HepG2 (cell line): ENCODE results near the gene HSPB6. TPM values are rescaled to one million over a fixed set of nuclear protein-coding genes. Genes with fewer than 3 reads are reported as not detected.

Experiments
- ATF1 ChIP-seq: IDR thresholded peaks from 2 replicates; pipeline ENCODE4 v1.6.1; 2016; ENCODE audit warnings: mild to moderate bottlenecking, control low read depth
- KDM5B ChIP-seq: sonication (generic); formaldehyde crosslinking; IDR thresholded peaks from 2 replicates; pipeline ENCODE4 v1.4.0; 2020; ENCODE audit warnings: missing genetic modification reagents, mild to moderate bottlenecking, borderline replicate concordance
- MXD4 ChIP-seq: IDR thresholded peaks from 2 replicates; pipeline ENCODE4 v1.6.1; 2016; ENCODE audit warnings: mild to moderate bottlenecking, missing biosample characterization, missing genetic modification reagents
- NFRKB ChIP-seq: fragments of 450-650 bp; IDR thresholded peaks from 2 replicates; pipeline ENCODE4 v1.6.1; 2017
- POLR2A ChIP-seq, 2 experiments: IDR thresholded peaks; 2 replicates each; pipeline ENCODE4 v1.6.1; 2011; ENCODE audit warnings: low read depth in 2 of 2, low read length in 2 of 2, mild to moderate bottlenecking in 1 of 2, moderate library complexity in 1 of 2; ENCODE audit not compliant: insufficient read depth in 1 of 2
- ZFAT ChIP-seq: sonication (generic); formaldehyde crosslinking; conservative IDR thresholded peaks from 2 replicates; pipeline ENCODE4 v1.8.1; 2023; ENCODE audit warnings: missing genetic modification reagents, inconsistent platforms
- ZKSCAN1 ChIP-seq: fragments of 150-350 bp; IDR thresholded peaks from 2 replicates; pipeline ENCODE4 v1.6.1; 2014; ENCODE audit warnings: low read length
- ZNF101 ChIP-seq: sonication (generic); formaldehyde crosslinking; IDR thresholded peaks from 2 replicates; pipeline ENCODE4 v1.4.0; 2020; ENCODE audit warnings: mild to moderate bottlenecking, low read depth, missing genetic modification reagents, borderline replicate concordance
- ZNF776 ChIP-seq: sonication (generic); formaldehyde crosslinking; IDR thresholded peaks from 2 replicates; pipeline ENCODE4 v1.4.0; 2020; ENCODE audit warnings: mild to moderate bottlenecking, missing genetic modification reagents
- polyA plus RNA-seq, 8 experiments: library from polyadenylated mRNA; depleted of rRNA in 3 of 8; stranded (reverse) in 7 of 8; unstranded in 1 of 8; fragments of >200 nt; fragmentation: Illumina TruSeq in 4 of 8; extraction: Trizol in 4 of 8; gene quantifications; 2 replicates each; pipeline versions ENCODE4 v1.2.1 to v1.2.3, GENCODE V29; 2011 to 2016; ENCODE audit warnings: low read depth in 4 of 8, missing spikeins in 1 of 8, mixed read lengths in 1 of 8; ENCODE audit not compliant: insufficient read depth in 1 of 8
- total RNA-seq, 5 experiments: library from RNA; depleted of rRNA; stranded (reverse); fragments of >200 nt; fragmentation: Illumina TruSeq; extraction: Trizol; gene quantifications; 2 replicates each; pipeline ENCODE4 v1.2.3, GENCODE V29; 2016; ENCODE audit warnings: low read depth in 1 of 5
- TF ChIP-seq, protein P1 (sequence below): sonication (generic); formaldehyde crosslinking; IDR thresholded peaks from 2 replicates; pipeline ENCODE4 v1.8.0; 2022; ENCODE audit warnings: mild to moderate bottlenecking, missing genetic modification reagents, borderline replicate concordance
- TF ChIP-seq, protein P2 (sequence below): sonication (generic); formaldehyde crosslinking; IDR thresholded peaks from 2 replicates; pipeline ENCODE4 v1.5.0; 2020; ENCODE audit warnings: missing genetic modification reagents, mild to moderate bottlenecking, borderline replicate concordance
- TF ChIP-seq, protein P3 (sequence below): sonication (generic); formaldehyde crosslinking; IDR thresholded peaks from 2 replicates; pipeline ENCODE4 v1.4.0; 2020; ENCODE audit warnings: mild to moderate bottlenecking, missing genetic modification reagents
- TF ChIP-seq, protein P4 (sequence below): sonication (generic); formaldehyde crosslinking; IDR thresholded peaks from 2 replicates; pipeline ENCODE4 v1.4.0; 2020; ENCODE audit warnings: missing genetic modification reagents, mild to moderate bottlenecking, borderline replicate concordance

Gene HSPB6
- total and polyA plus RNA-seq, 2 of the 13 experiments (the other 11 are each of a cell fraction or from before 2014, with no cell fraction given): 0.18 TPM; not detected in 1

DNA sequence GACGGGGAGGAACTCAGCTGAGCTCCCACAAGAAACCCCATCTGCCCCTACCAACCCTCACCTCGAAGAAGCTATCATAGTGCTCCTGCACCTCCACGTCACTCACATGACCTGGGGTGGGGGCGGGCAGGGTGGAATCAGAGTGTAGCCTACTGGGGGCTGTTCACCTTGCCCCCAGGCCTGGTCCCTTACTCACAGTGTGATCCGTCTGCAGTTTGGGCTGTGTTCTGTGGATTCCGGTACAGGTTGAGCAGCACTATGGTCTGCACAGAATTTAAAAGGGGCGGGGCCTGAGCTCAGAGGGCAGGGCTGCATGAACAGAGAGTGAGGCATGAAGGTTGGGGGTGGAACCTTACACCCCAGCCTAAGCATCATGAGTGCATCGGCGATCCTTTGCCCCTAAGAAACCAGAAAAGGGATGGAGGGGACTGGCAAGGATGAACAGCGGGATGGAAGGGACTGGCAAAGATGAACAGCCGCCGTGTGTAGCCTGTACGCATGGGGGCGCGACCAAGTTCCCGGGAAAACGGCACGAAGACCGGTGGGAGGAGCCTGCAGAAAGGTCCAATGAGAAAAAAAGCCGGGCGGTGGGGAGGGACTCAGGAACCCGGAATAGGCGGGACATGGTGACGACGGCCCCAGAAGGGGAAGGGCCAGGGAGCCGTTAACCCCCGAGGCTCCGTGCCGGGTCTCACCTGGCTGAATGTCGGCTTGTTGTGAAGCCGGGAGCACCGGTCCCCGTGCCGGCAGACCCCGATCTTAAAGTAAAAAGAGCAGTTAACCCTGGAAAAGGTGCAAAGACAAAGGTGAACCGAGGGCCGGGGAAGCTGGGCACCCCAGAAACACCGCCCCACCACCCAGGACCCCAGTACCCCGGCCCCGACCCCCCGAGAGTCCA lies 12.2 kb downstream of the HSPB6 start (continued):
- TF ChIP-seq, protein P1, sequence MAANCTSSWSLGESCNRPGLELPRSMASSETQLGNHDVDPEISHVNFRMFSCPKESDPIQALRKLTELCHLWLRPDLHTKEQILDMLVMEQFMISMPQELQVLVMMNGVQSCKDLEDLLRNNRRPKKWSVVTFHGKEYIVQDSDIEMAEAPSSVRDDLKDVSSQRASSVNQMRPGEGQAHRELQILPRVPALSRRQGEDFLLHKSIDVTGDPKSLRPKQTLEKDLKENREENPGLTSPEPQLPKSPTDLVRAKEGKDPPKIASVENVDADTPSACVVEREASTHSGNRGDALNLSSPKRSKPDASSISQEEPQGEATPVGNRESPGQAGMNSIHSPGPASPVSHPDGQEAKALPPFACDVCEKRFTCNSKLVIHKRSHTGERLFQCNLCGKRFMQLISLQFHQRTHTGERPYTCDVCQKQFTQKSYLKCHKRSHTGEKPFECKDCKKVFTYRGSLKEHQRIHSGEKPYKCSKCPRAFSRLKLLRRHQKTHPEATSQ (CRISPR knock-in tag): no peak
- TF ChIP-seq POLR2A (IDR thresholded peaks at IDR 0.05; ENCODE audit: insufficient read depth in 1 of 2, low read depth in 2 of 2, low read length in 2 of 2): peak in 1 of 2 experiments; percentile 52; a peak in 1 of 4 replicates
- peak; percentile 46; the same call in 1 of the 2 replicates for TF ChIP-seq MXD4 (CRISPR knock-in tag)
- no peak for TF ChIP-seq ZFAT (CRISPR knock-in tag)
- no peak for TF ChIP-seq NFRKB
- no peak for TF ChIP-seq ATF1
- TF ChIP-seq, protein P2, sequence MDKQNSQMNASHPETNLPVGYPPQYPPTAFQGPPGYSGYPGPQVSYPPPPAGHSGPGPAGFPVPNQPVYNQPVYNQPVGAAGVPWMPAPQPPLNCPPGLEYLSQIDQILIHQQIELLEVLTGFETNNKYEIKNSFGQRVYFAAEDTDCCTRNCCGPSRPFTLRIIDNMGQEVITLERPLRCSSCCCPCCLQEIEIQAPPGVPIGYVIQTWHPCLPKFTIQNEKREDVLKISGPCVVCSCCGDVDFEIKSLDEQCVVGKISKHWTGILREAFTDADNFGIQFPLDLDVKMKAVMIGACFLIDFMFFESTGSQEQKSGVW: no peak
- no peak for TF ChIP-seq ZKSCAN1
- TF ChIP-seq ZNF776 (CRISPR knock-in tag): no peak
- TF ChIP-seq, protein P3, sequence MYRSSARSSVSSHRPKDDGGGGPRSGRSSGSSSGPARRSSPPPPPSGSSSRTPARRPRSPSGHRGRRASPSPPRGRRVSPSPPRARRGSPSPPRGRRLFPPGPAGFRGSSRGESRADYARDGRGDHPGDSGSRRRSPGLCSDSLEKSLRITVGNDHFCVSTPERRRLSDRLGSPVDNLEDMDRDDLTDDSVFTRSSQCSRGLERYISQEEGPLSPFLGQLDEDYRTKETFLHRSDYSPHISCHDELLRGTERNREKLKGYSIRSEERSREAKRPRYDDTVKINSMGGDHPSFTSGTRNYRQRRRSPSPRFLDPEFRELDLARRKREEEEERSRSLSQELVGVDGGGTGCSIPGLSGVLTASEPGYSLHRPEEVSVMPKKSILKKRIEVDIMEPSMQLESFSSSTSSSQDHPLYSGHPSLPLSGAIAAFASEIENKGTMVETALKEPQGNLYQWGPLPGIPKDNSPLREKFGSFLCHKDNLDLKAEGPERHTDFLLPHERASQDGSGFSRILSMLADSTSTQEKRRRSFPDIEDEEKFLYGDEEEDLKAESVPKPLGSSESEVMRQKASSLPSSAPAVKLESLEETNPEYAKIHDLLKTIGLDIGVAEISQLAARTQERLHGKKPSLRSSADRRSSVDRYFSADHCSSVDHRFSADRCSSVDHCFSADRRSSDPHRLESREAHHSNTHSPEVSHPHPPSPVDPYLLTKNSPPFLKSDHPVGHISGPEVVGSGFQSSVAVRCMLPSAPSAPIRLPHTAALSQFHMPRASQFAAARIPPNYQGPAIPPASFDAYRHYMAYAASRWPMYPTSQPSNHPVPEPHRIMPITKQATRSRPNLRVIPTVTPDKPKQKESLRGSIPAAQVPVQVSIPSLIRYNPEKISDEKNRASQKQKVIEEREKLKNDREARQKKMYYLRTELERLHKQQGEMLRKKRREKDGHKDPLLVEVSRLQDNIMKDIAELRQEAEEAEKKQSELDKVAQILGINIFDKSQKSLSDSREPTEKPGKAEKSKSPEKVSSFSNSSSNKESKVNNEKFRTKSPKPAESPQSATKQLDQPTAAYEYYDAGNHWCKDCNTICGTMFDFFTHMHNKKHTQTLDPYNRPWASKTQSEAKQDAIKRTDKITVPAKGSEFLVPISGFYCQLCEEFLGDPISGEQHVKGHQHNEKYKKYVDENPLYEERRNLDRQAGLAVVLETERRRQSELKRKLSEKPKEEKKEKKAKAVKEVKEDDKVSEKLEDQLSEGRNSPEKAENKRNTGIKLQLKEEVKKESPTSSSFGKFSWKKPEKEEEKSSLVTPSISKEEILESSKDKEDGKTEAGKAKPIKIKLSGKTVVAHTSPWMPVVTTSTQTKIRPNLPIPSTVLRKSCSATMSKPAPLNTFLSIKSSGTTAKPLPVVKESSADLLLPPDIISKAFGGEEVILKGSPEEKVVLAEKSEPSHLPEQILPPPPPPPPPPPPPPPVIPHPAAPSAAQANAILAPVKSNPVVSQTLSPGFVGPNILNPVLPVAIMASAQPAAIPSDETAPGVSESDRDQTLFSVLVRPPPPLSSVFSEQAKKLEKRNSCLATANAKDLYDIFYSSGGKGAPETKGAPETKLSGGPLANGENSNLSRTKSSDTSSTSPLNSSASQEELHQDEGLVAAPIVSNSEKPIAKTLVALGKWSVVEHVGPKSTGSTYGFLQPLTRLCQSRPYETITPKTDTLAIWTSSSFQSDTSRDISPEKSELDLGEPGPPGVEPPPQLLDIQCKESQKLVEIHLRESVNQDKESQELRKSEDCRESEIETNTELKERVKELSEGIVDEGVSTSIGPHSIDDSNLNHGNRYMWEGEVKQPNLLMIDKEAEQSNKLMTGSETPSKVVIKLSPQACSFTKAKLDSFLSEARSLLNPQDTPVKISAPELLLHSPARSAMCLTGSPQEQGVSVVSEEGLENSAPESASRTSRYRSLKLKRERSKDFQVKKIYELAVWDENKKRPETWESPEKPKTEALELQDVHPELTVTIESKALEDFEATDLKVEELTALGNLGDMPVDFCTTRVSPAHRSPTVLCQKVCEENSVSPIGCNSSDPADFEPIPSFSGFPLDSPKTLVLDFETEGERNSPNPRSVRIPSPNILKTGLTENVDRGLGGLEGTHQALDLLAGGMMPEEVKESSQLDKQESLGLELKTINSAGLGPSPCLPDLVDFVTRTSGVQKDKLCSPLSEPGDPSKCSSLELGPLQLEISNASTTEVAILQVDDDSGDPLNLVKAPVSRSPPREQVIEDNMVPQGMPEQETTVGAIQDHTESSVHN (CRISPR knock-in tag): no peak
- TF ChIP-seq ZNF101: no peak
- TF ChIP-seq KDM5B: no peak
- TF ChIP-seq, protein P4, sequence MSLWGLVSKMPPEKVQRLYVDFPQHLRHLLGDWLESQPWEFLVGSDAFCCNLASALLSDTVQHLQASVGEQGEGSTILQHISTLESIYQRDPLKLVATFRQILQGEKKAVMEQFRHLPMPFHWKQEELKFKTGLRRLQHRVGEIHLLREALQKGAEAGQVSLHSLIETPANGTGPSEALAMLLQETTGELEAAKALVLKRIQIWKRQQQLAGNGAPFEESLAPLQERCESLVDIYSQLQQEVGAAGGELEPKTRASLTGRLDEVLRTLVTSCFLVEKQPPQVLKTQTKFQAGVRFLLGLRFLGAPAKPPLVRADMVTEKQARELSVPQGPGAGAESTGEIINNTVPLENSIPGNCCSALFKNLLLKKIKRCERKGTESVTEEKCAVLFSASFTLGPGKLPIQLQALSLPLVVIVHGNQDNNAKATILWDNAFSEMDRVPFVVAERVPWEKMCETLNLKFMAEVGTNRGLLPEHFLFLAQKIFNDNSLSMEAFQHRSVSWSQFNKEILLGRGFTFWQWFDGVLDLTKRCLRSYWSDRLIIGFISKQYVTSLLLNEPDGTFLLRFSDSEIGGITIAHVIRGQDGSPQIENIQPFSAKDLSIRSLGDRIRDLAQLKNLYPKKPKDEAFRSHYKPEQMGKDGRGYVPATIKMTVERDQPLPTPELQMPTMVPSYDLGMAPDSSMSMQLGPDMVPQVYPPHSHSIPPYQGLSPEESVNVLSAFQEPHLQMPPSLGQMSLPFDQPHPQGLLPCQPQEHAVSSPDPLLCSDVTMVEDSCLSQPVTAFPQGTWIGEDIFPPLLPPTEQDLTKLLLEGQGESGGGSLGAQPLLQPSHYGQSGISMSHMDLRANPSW (CRISPR knock-in tag): no peak
